Endothelial cell of umbilical vein (primary cell): ENCODE measurements around the gene CIB2. TPM values are rescaled to one million over a fixed set of nuclear protein-coding genes. Genes with fewer than 3 reads are reported as not detected.

Experiments
- BruUV-seq: library from RNA; stranded (reverse); fragments of 400-500 nt; replicated peaks from 2 replicates; lab custom pipeline; 2021; lab: Mats Ljungman, UMichigan
- CTCF ChIA-PET: fragments of 300-600, 350-600 bp; sonication (Branson Sonifier 250); formaldehyde crosslinking; loops from one replicate; lab custom pipeline; 2021; ENCODE audit warnings: antibody characterized with exemption, inconsistent platforms; lab: Charles Lee
- POLR2A ChIA-PET: fragments of 300-600, 350-600 bp; sonication (Branson Sonifier 250); formaldehyde crosslinking; loops from one replicate; lab custom pipeline; 2021; ENCODE audit warnings: antibody characterized with exemption, inconsistent platforms; lab: Charles Lee
- DNase-seq: peaks from one replicate; pipeline ENCODE4 v3.0.0-alpha.2; 2011; ENCODE audit warnings: low read depth, low spot score
- FAIRE-seq: peaks from 2 replicates; lab custom pipeline; 2011; peaks lifted over from hg19 to GRCh38; lab: Jason Lieb, UNC
- H2AFZ ChIP-seq: 2 replicates; pipeline ENCODE4 v1.6.0; 2012; ENCODE audit warnings: low read depth, low read length, control low read depth, inconsistent platforms
- H3K27ac ChIP-seq: 2 replicates; pipeline ENCODE4 v1.5.1; 2011; ENCODE audit warnings: low read depth, mild to moderate bottlenecking, control low read depth, low read length, moderate library complexity; ENCODE audit not compliant: insufficient read depth
- H3K27me3 ChIP-seq, 2 experiments: 2 replicates each; pipeline versions ENCODE4 v1.6.0 to v1.6.1; 2011; ENCODE audit warnings: low read length in 2 of 2, mixed read lengths in 1 of 2; ENCODE audit not compliant: control insufficient read depth in 2 of 2, insufficient read depth in 2 of 2
- H3K36me3 ChIP-seq, 2 experiments: 2 replicates in 1 of 2; 3 replicates in 1 of 2; pipeline ENCODE4 v1.5.1; 2011; ENCODE audit warnings: low read length in 2 of 2, mild to moderate bottlenecking in 1 of 2, moderate library complexity in 1 of 2; ENCODE audit not compliant: control insufficient read depth in 2 of 2, insufficient read depth in 2 of 2; ENCODE audit errors: extremely low read depth in 1 of 2
- H3K4me1 ChIP-seq: 3 replicates; pipeline ENCODE4 v1.5.1; 2011; ENCODE audit warnings: mild to moderate bottlenecking, low read length; ENCODE audit not compliant: control insufficient read depth, insufficient read depth; ENCODE audit errors: extremely low read depth
- H3K4me2 ChIP-seq: 2 replicates; pipeline ENCODE4 v1.6.1; 2011; ENCODE audit warnings: low read length, control low read depth, mixed read lengths; ENCODE audit not compliant: insufficient read depth
- H3K4me3 ChIP-seq, 3 experiments: fragments of 200-600 bp in 1 of 3; sonication (generic), shearing (Covaris generic) in 1 of 3; replicated peaks in 1 of 3; 2 replicates each; pipeline ENCODE4 v1.5.1; 2011 to 2016; ENCODE audit warnings: control low read depth in 3 of 3, low read length in 3 of 3, mild to moderate bottlenecking in 2 of 3, inconsistent platforms in 1 of 3, low read depth in 1 of 3, moderate library complexity in 1 of 3; ENCODE audit not compliant: insufficient read depth in 1 of 3
- H3K79me2 ChIP-seq: 2 replicates; pipeline ENCODE4 v1.6.0; 2012; ENCODE audit warnings: low read length, inconsistent platforms; ENCODE audit not compliant: control insufficient read depth, insufficient read depth
- H3K9ac ChIP-seq: replicated peaks from 2 replicates; pipeline ENCODE3; 2011; ENCODE audit warnings: low read length, control low read depth; ENCODE audit not compliant: insufficient read depth; ENCODE audit errors: extremely low read depth
- H3K9me1 ChIP-seq: replicated peaks from 3 replicates; pipeline ENCODE4 v1.6.0; 2011; ENCODE audit warnings: mild to moderate bottlenecking, low read length; ENCODE audit not compliant: control insufficient read depth, insufficient read depth; ENCODE audit errors: extremely low read depth
- H3K9me3 ChIP-seq: replicated peaks from 2 replicates; pipeline ENCODE4 v1.5.1; 2012; ENCODE audit warnings: low read length, inconsistent platforms; ENCODE audit not compliant: control insufficient read depth, insufficient read depth
- H4K20me1 ChIP-seq: replicated peaks from 2 replicates; pipeline ENCODE3; 2011; ENCODE audit warnings: mild to moderate bottlenecking, low read length; ENCODE audit not compliant: control insufficient read depth, insufficient read depth; ENCODE audit errors: extremely low read depth
- EZH2 ChIP-seq: IDR thresholded peaks from 2 replicates; pipeline ENCODE4 v1.6.1; 2012; ENCODE audit warnings: borderline replicate concordance, low read depth, mild to moderate bottlenecking, moderate library complexity, low read length, inconsistent platforms; ENCODE audit not compliant: severe bottlenecking
- FOS ChIP-seq: IDR thresholded peaks from 2 replicates; pipeline ENCODE4 v1.6.1; 2011; ENCODE audit warnings: mild to moderate bottlenecking, low read length, moderate library complexity, borderline replicate concordance; ENCODE audit not compliant: insufficient read depth
- GATA2 ChIP-seq: IDR thresholded peaks from 2 replicates; pipeline ENCODE4 v1.7.0; 2011; ENCODE audit warnings: low read depth, mild to moderate bottlenecking, moderate library complexity, mixed read lengths, low read length; ENCODE audit not compliant: insufficient read length, insufficient read depth
- JUN ChIP-seq: IDR thresholded peaks from 2 replicates; pipeline ENCODE4 v1.6.1; 2011; ENCODE audit warnings: borderline replicate concordance, low read depth; ENCODE audit not compliant: insufficient read length, insufficient read depth
- MYC ChIP-seq: IDR thresholded peaks from one replicate; pipeline ENCODE4 v1.6.1; 2011; ENCODE audit warnings: mild to moderate bottlenecking, low read depth, low read length
- POLR2A ChIP-seq: IDR thresholded peaks from 2 replicates; pipeline ENCODE4 v1.6.1; 2012; ENCODE audit warnings: low read depth, mild to moderate bottlenecking, control low read depth, low read length
- POLR2AphosphoS5 ChIP-seq: IDR thresholded peaks from 2 replicates; pipeline ENCODE4 v1.6.1; 2012; ENCODE audit warnings: low read depth, mild to moderate bottlenecking, control low read depth, low read length, moderate library complexity; ENCODE audit not compliant: insufficient read depth
- dilution Hi-C: fragments of 300-500 bp; cut with MboI; formaldehyde crosslinking; loops from one replicate; pipeline ENCODE4 v1.15.0; 2019; ENCODE audit warnings: low sequenced_read_pairs; ENCODE audit not compliant: extremely low pct_ligation_motif_present
- intact Hi-C: fragments of 100-400 bp; cut with micrococcal nuclease; formaldehyde crosslinking; loops from one replicate; pipeline ENCODE4 v1.10.0; 2022
- polyA plus RNA-seq, 4 experiments: library from polyadenylated mRNA; depleted of rRNA in 3 of 4; stranded (reverse) in 3 of 4; unstranded in 1 of 4; fragments of >200 nt; gene quantifications; 2 replicates each; pipeline versions ENCODE4 v1.2.1 to v1.2.3, GENCODE V29; 2011 to 2012; ENCODE audit warnings: missing spikeins in 1 of 4
- total RNA-seq: library from RNA; stranded (reverse); gene quantifications from 2 replicates; pipeline ENCODE4 v1.2.3, GENCODE V29; 2021
- TF ChIP-seq, protein P1 (sequence below), 2 donors: IDR thresholded peaks; 1 replicate in 1 of 2; 2 replicates in 1 of 2; pipeline ENCODE4 v1.5.1; 2011; ENCODE audit warnings: low read length in 2 of 2, mild to moderate bottlenecking in 2 of 2, moderate library complexity in 2 of 2, control low read depth in 1 of 2, inconsistent platforms in 1 of 2, low read depth in 1 of 2; ENCODE audit not compliant: insufficient read depth in 1 of 2; ENCODE audit errors: extremely low read depth in 1 of 2
- TF ChIP-seq, protein P2 (sequence below): IDR thresholded peaks from 2 replicates; pipeline ENCODE4 v1.6.1; 2011; ENCODE audit not compliant: insufficient read depth, insufficient read length

The CIB2 gene
- total and polyA plus RNA-seq, 2 donors (not counting 3 experiments of a cell fraction or from before 2014, with no cell fraction given), result 4.0 to 7.7 TPM

DNA sequence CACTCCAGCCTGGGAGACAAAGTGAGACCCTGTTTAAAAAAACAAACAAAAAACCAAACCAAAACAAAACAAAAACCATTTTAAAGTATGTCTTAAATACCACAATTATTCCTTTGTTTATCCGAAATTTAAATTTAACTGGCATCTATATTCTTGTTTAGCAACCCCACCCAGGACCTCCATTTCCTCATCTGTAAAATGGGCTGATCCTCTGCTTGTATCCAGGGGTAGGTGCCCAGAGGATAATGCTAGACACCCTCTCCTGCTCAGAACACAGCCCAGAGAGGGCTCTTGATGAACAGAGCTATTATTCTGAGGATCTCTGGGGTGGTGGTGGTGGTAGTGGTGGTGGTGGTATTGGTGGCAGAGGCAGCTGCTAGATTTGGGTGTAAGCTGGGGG, 29.0 kb downstream of the CIB2 start:
- peaks cover 17% of the 10 kb centered on the region for H3K4me1 ChIP-seq
- H3K27ac ChIP-seq, result no peak overlapping the region
- no peaks in the 10 kb centered on the region for H3K36me3 ChIP-seq
- ChIA-PET POLR2A (no interaction called here), CTCF (interaction anchor here (1.0 to 1.2 kb wide), 2 partner anchors 10 to 18 kb away, joined by 3 read pairs; partner anchors contain the start of gene SH2D7)
- BruUV-seq, result no TSS peak
- no peak overlapping the region for H3K9ac ChIP-seq
- H2AFZ ChIP-seq, result no peak overlapping the region
- H3K4me3 ChIP-seq, result no peak overlapping the region
- no peaks in the 10 kb centered on the region for H4K20me1 ChIP-seq
- no peak overlapping the region for H3K4me2 ChIP-seq
- dilution Hi-C loops (no loop called here), intact Hi-C loops (no loop called here)
- DNase-seq (no peak), FAIRE-seq (no peak)
- no peaks in the 10 kb centered on the region for H3K9me3 ChIP-seq
- no peaks in the 10 kb centered on the region for H3K79me2 ChIP-seq
- no peaks in the 10 kb centered on the region for H3K27me3 ChIP-seq
- TF ChIP-seq POLR2AphosphoS5 (no peak), POLR2A (no peak), GATA2 (no peak), JUN (no peak), FOS (no peak), MYC (no peak), EZH2 (no peak)
- TF ChIP-seq, protein P1, sequence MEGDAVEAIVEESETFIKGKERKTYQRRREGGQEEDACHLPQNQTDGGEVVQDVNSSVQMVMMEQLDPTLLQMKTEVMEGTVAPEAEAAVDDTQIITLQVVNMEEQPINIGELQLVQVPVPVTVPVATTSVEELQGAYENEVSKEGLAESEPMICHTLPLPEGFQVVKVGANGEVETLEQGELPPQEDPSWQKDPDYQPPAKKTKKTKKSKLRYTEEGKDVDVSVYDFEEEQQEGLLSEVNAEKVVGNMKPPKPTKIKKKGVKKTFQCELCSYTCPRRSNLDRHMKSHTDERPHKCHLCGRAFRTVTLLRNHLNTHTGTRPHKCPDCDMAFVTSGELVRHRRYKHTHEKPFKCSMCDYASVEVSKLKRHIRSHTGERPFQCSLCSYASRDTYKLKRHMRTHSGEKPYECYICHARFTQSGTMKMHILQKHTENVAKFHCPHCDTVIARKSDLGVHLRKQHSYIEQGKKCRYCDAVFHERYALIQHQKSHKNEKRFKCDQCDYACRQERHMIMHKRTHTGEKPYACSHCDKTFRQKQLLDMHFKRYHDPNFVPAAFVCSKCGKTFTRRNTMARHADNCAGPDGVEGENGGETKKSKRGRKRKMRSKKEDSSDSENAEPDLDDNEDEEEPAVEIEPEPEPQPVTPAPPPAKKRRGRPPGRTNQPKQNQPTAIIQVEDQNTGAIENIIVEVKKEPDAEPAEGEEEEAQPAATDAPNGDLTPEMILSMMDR (IDR thresholded peaks at IDR 0.05; ENCODE audit: extremely low read depth in 1 of 2, insufficient read depth in 1 of 2, low read depth in 1 of 2, low read length in 2 of 2), result no peak
- TF ChIP-seq, protein P2, sequence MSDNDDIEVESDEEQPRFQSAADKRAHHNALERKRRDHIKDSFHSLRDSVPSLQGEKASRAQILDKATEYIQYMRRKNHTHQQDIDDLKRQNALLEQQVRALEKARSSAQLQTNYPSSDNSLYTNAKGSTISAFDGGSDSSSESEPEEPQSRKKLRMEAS, result no peak
- H3K9me1 ChIP-seq, result no peaks in the 10 kb centered on the region
